A549 (cell line): ENCODE data around the gene FAM107A. TPM values are rescaled to one million over a fixed set of nuclear protein-coding genes. Genes with fewer than 3 reads are reported as not detected.

Experiments
- ATAC-seq, 2 experiments: fragments of 200-7000 bp in 1 of 2; fragments of >200 bp in 1 of 2; cut with Nextera tagmentation in 1 of 2; cut with Tn5 transposase in 1 of 2; 3 replicates each; pipeline versions ENCODE4 v1.8.0 to v1.9.1; 2018 to 2020; ENCODE audit warnings: mild to moderate bottlenecking in 1 of 2, moderate library complexity in 1 of 2
- CTCF ChIA-PET: fragments of 300-600 bp; sonication (Branson Sonifier 250); formaldehyde crosslinking; extraction: SDS; loops from one replicate; lab custom pipeline; 2021; ENCODE audit warnings: antibody characterized with exemption, inconsistent platforms; lab: Yijun Ruan, JAX
- POLR2A ChIA-PET: fragments of 350-600 bp; formaldehyde crosslinking; extraction: SDS; loops from one replicate; lab custom pipeline; 2021; ENCODE audit warnings: antibody characterized with exemption, inconsistent platforms; lab: Yijun Ruan, JAX
- DNase-seq, 2 experiments: peaks; one replicate each; pipeline versions ENCODE4 v3.0.0 to v3.0.0-alpha.2; 2011 to 2016; ENCODE audit warnings: low read depth in 1 of 2, low spot score in 1 of 2
- FAIRE-seq: peaks from 2 replicates; lab custom pipeline; 2011; peaks lifted over from hg19 to GRCh38; lab: Jason Lieb, UNC
- H3K27ac ChIP-seq, 2 experiments: fragments of >200 bp; sonication (Bioruptor Twin); formaldehyde crosslinking; 3 replicates each; pipeline ENCODE4 v1.5.1; 2016 to 2017
- H3K4me1 ChIP-seq: fragments of >200 bp; sonication (Bioruptor Twin); formaldehyde crosslinking; 3 replicates; pipeline ENCODE4 v1.6.1; 2016
- H3K4me2 ChIP-seq: fragments of >200 bp; sonication (Bioruptor Twin); formaldehyde crosslinking; 3 replicates; pipeline ENCODE4 v1.6.1; 2016
- H3K4me3 ChIP-seq: fragments of >200 bp; sonication (Bioruptor Twin); formaldehyde crosslinking; 3 replicates; pipeline ENCODE4 v1.5.1; 2016
- H3K9me3 ChIP-seq: fragments of >200 bp; sonication (Bioruptor Twin); formaldehyde crosslinking; 3 replicates; pipeline ENCODE4 v1.6.1; 2016
- ATOH8 ChIP-seq: fragments of 250-450 bp; sonication (Bioruptor Pico); IDR thresholded peaks from 2 replicates; pipeline ENCODE4 v1.5.0; 2020; ENCODE audit warnings: low read depth, mild to moderate bottlenecking, moderate library complexity
- BCL3 ChIP-seq: fragments of >200 bp; sonication (Bioruptor Twin); formaldehyde crosslinking; IDR thresholded peaks from 3 replicates; pipeline ENCODE4 v1.6.1; 2016
- BHLHE40 ChIP-seq: IDR thresholded peaks from 2 replicates; pipeline ENCODE4 v1.6.1; 2012; ENCODE audit warnings: low read depth, low read length, inconsistent platforms
- CBX8 ChIP-seq: fragments of 200-600 bp; sonication (generic); IDR thresholded peaks from 2 replicates; pipeline ENCODE4 v1.6.1; 2016
- CEBPB ChIP-seq, 2 experiments: fragments of >200 bp in 1 of 2; sonication (Bioruptor Twin) in 1 of 2; formaldehyde crosslinking in 1 of 2; IDR thresholded peaks; 2 replicates each; pipeline ENCODE4 v1.6.1; 2012 to 2016
- CHD2 ChIP-seq: fragments of 150-350 bp; IDR thresholded peaks from 2 replicates; pipeline ENCODE4 v1.6.1; 2014; ENCODE audit warnings: low read length; ENCODE audit not compliant: partially characterized antibody
- CHD4 ChIP-seq: fragments of 200-600 bp; sonication (generic); IDR thresholded peaks from 2 replicates; pipeline ENCODE4 v1.6.1; 2016; ENCODE audit warnings: antibody characterized with exemption, mild to moderate bottlenecking, borderline replicate concordance
- CTCF ChIP-seq: fragments of >200 bp; sonication (Bioruptor Twin); formaldehyde crosslinking; IDR thresholded peaks from 3 replicates; pipeline ENCODE4 v1.5.1; 2016
- E2F6 ChIP-seq: IDR thresholded peaks from 2 replicates; pipeline ENCODE4 v1.6.1; 2012; ENCODE audit warnings: low read depth, borderline replicate concordance
- EHMT2 ChIP-seq: fragments of 200-600 bp; sonication (generic); IDR thresholded peaks from 2 replicates; pipeline ENCODE4 v1.6.1; 2016; ENCODE audit warnings: antibody characterized with exemption, low read depth, mild to moderate bottlenecking, moderate library complexity
- ESRRA ChIP-seq: fragments of 150-350 bp; IDR thresholded peaks from 2 replicates; pipeline ENCODE4 v1.6.1; 2014; ENCODE audit warnings: mild to moderate bottlenecking, low read length, borderline replicate concordance
- HDAC2 ChIP-seq: fragments of 200-600 bp; sonication (generic); IDR thresholded peaks from 2 replicates; pipeline ENCODE4 v1.6.1; 2016
- HEYL ChIP-seq: fragments of 250-450 bp; sonication (Bioruptor Pico); IDR thresholded peaks from 2 replicates; pipeline ENCODE4 v1.8.0; 2021; ENCODE audit warnings: mild to moderate bottlenecking, moderate library complexity
- HMGXB4 ChIP-seq: fragments of 250-450 bp; sonication (Bioruptor Pico); IDR thresholded peaks from 2 replicates; pipeline ENCODE4 v1.5.0; 2021; ENCODE audit warnings: mild to moderate bottlenecking, moderate library complexity, borderline replicate concordance
- KDM1A ChIP-seq: fragments of 200-600 bp; sonication (generic); IDR thresholded peaks from 2 replicates; pipeline ENCODE4 v1.6.1; 2016; ENCODE audit warnings: low read depth, mild to moderate bottlenecking
- KDM5A ChIP-seq: fragments of 200-600 bp; sonication (generic); IDR thresholded peaks from 2 replicates; pipeline ENCODE4 v1.6.1; 2016; ENCODE audit warnings: antibody characterized with exemption, mild to moderate bottlenecking
- MAFK ChIP-seq: fragments of 450-650 bp; IDR thresholded peaks from 2 replicates; pipeline ENCODE4 v1.6.1; 2014; ENCODE audit not compliant: partially characterized antibody
- NFE2L2 ChIP-seq: fragments of 150-350 bp; conservative IDR thresholded peaks from 2 replicates; pipeline ENCODE4 v1.6.1; 2014; ENCODE audit warnings: low read length
- NR3C1 ChIP-seq: fragments of >200 bp; sonication (Bioruptor Twin); formaldehyde crosslinking; IDR thresholded peaks from 3 replicates; pipeline ENCODE4 v1.6.1; 2017
- PBX3 ChIP-seq: IDR thresholded peaks from 2 replicates; pipeline ENCODE4 v1.6.1; 2012
- RCOR1 ChIP-seq: fragments of 150-350 bp; IDR thresholded peaks from 2 replicates; pipeline ENCODE4 v1.6.1; 2014; ENCODE audit warnings: antibody characterized with exemption, low read length, low read depth
- SMC3 ChIP-seq: fragments of >200 bp; sonication (Bioruptor Twin); formaldehyde crosslinking; IDR thresholded peaks from 3 replicates; pipeline ENCODE4 v1.6.1; 2018; ENCODE audit warnings: inconsistent platforms
- SREBF2 ChIP-seq: fragments of 450-650 bp; IDR thresholded peaks from 2 replicates; pipeline ENCODE4 v1.6.1; 2014; ENCODE audit warnings: mild to moderate bottlenecking, moderate library complexity
- WGBS: methylation state at CpG from one replicate; pipeline ENCODE4 v1.1.6; 2017; ENCODE audit errors: missing lambda C conversion rate; 5-methylcytosine and 5-hydroxymethylcytosine counted together
- polyA plus RNA-seq, 4 experiments: library from polyadenylated mRNA; depleted of rRNA in 3 of 4; stranded (reverse); fragments of >200 nt; fragmentation: RNase III in 1 of 4; extraction: RNeasy Plus Mini Kit Qiagen cat#74134 plus additional on column Dnase treatment in 1 of 4; gene quantifications; 2 replicates in 3 of 4; 3 replicates in 1 of 4; pipeline ENCODE4 v1.2.3, GENCODE V29; 2011 to 2017

Gene FAM107A
- polyA plus RNA-seq, 2 of the 4 experiments (the other 2 are of a cell fraction), result 0.04 TPM; not detected in 1

GRCh38 chr3:58624550-58624949 lies 47.4 kb upstream of the FAM107A start (continued):
- TF ChIP-seq PBX3, result no peak
- no peak for TF ChIP-seq NFE2L2
- TF ChIP-seq CHD4, result no peak

- ChIA-PET POLR2A (no interaction called here), CTCF (interaction anchor here (1.3 kb wide), 1 partner anchor 54 kb away, joined by 5 read pairs; no protein-coding TSS in a partner anchor)
- H3K4me3 ChIP-seq, result no peak overlapping the region
- no peak overlapping the region for H3K4me2 ChIP-seq
- no peak for DNase-seq
- WGBS, result 41% methylated on average over 2 of the region's 5 CpGs
- no peaks in the 10 kb centered on the region for H3K9me3 ChIP-seq
- no peak overlapping the region for H3K27ac ChIP-seq
- no peak for ATAC-seq
- no peaks in the 10 kb centered on the region for H3K4me1 ChIP-seq
- FAIRE-seq, result no peak
- no peak for TF ChIP-seq MAFK
- no peak for TF ChIP-seq HMGXB4 (CRISPR knock-in tag)
- no peak for TF ChIP-seq HEYL (CRISPR knock-in tag)
- no peak for TF ChIP-seq KDM1A
- TF ChIP-seq NR3C1, result no peak
- no peak for TF ChIP-seq BCL3
- TF ChIP-seq CBX8, result no peak
- TF ChIP-seq RCOR1, result no peak
- TF ChIP-seq, all 56 proteins: peak for 0
These were observed 46.8 kb upstream of the FAM107A start for GRCh38 chr3:58623961-58624360.

- ATAC-seq (no peak), FAIRE-seq (no peak), DNase-seq (no peak)
- Histone ChIP-seq H3K9me3 (no peaks in the 10 kb centered on the region), H3K4me2 (no peak overlapping the region), H3K4me1 (no peaks in the 10 kb centered on the region), H3K27ac (no peak overlapping the region), H3K4me3 (no peak overlapping the region)
- CTCF ChIA-PET, result interaction anchor here (1.3 to 4.3 kb wide), 2 partner anchors 7 to 54 kb away, joined by 5 to 20 read pairs; no protein-coding TSS in a partner anchor
- no peak for TF ChIP-seq SMC3
- no peak for TF ChIP-seq EHMT2
- no peak for TF ChIP-seq HMGXB4 (CRISPR knock-in tag)
- TF ChIP-seq HDAC2, result no peak
- no peak for TF ChIP-seq RCOR1
- no peak for TF ChIP-seq NFE2L2
- POLR2A ChIA-PET, result no interaction called here
- 71% methylated on average over 5 of the region's 8 CpGs for WGBS
These were observed 46.3 kb upstream of the FAM107A start for GRCh38 chr3:58623478-58623877.

GRCh38 chr3:58622892-58623291 lies 45.7 kb upstream of the FAM107A start:
- no peak overlapping the region for H3K4me2 ChIP-seq
- H3K4me1 ChIP-seq, result no peaks in the 10 kb centered on the region
- 79% methylated on average over 3 of the region's 8 CpGs for WGBS
- H3K9me3 ChIP-seq, result no peaks in the 10 kb centered on the region
- no peak overlapping the region for H3K4me3 ChIP-seq
- H3K27ac ChIP-seq, result no peak overlapping the region
- FAIRE-seq, result no peak
- no peak for DNase-seq
- no peak for ATAC-seq
- CTCF ChIA-PET, result interaction anchor here (1.3 to 4.3 kb wide), 2 partner anchors 8 to 53 kb away, joined by 5 to 20 read pairs; no protein-coding TSS in a partner anchor
- POLR2A ChIA-PET, result no interaction called here
- TF ChIP-seq NFE2L2 (no peak), ESRRA (no peak), SREBF2 (no peak), CTCF (no peak), CEBPB (IDR thresholded peaks at IDR 0.05) (no peak), ATOH8 (no peak), BHLHE40 (no peak), KDM5A (no peak), CHD2 (no peak), CHD4 (no peak), E2F6 (no peak)
